Neural cell (in vitro differentiated cells): ENCODE measurements around the gene KCNA3. TPM values are rescaled to one million over a fixed set of nuclear protein-coding genes. Genes with fewer than 3 reads are reported as not detected.

Source experiments
- H2AFZ ChIP-seq: fragments of 200-600, 300-800 bp; sonication (generic), shearing (Covaris generic); 2 replicates; pipeline ENCODE4 v1.6.0; 2014; ENCODE audit warnings: low read depth, mild to moderate bottlenecking, antibody characterized with exemption, low read length, moderate library complexity
- H3F3A ChIP-seq: fragments of 200-600 bp; shearing (Covaris generic); 2 replicates; pipeline ENCODE4 v1.6.1; 2016; ENCODE audit warnings: mild to moderate bottlenecking, moderate library complexity, mixed read lengths, antibody characterized with exemption, low read length; ENCODE audit not compliant: insufficient read depth, poor library complexity, severe bottlenecking
- H3K27ac ChIP-seq: fragments of 200-600, 300-800 bp; sonication (generic), shearing (Covaris generic); 2 replicates; pipeline ENCODE4 v1.5.1; 2014; ENCODE audit warnings: mild to moderate bottlenecking, low read length, moderate library complexity
- H3K27me3 ChIP-seq: fragments of 300-800, 200-600 bp; sonication (generic), shearing (Covaris generic); 2 replicates; pipeline ENCODE4 v1.6.0; 2014; ENCODE audit warnings: mild to moderate bottlenecking, low read depth, low read length, moderate library complexity; ENCODE audit not compliant: insufficient read depth
- H3K36me3 ChIP-seq: fragments of 300-800, 200-600 bp; sonication (generic), shearing (Covaris generic); 2 replicates; pipeline ENCODE4 v1.5.1; 2014; ENCODE audit warnings: mild to moderate bottlenecking, antibody characterized with exemption, low read length, moderate library complexity; ENCODE audit not compliant: insufficient read depth
- H3K4me2 ChIP-seq: fragments of 300-800, 200-600 bp; sonication (generic), shearing (Covaris generic); 2 replicates; pipeline ENCODE4 v1.6.0; 2014; ENCODE audit warnings: mild to moderate bottlenecking, low read length
- H3K4me3 ChIP-seq: fragments of 300-800, 200-600 bp; sonication (generic), shearing (Covaris generic); 2 replicates; pipeline ENCODE4 v1.5.1; 2014; ENCODE audit warnings: mild to moderate bottlenecking, low read length, moderate library complexity
- H3K79me2 ChIP-seq: fragments of 200-600 bp; shearing (Covaris generic); replicated peaks from 2 replicates; pipeline ENCODE4 v1.6.0; 2014; ENCODE audit warnings: mild to moderate bottlenecking, low read length, moderate library complexity; ENCODE audit not compliant: insufficient read depth
- H3K9ac ChIP-seq: fragments of 300-800, 200-600 bp; sonication (generic), shearing (Covaris generic); 2 replicates; pipeline ENCODE4 v1.6.1; 2016; ENCODE audit warnings: mild to moderate bottlenecking, low read length, mixed read lengths
- H3K9me2 ChIP-seq: fragments of 200-600 bp; shearing (Covaris generic); 2 replicates; pipeline ENCODE4 v1.6.1; 2016; ENCODE audit warnings: mild to moderate bottlenecking, low read length, mixed read lengths; ENCODE audit not compliant: insufficient read depth
- H3K9me3 ChIP-seq: fragments of 200-600, 300-800 bp; sonication (generic), shearing (Covaris generic); 2 replicates; pipeline ENCODE4 v1.6.1; 2016; ENCODE audit warnings: mild to moderate bottlenecking, mixed run types, low read length, moderate library complexity, mixed read lengths
- H4K20me1 ChIP-seq: fragments of 200-600 bp; shearing (Covaris generic); 2 replicates; pipeline ENCODE4 v1.6.1; 2016; ENCODE audit warnings: mild to moderate bottlenecking, mixed run types; ENCODE audit not compliant: insufficient read depth
- EP300 ChIP-seq: fragments of 450-650 bp; conservative IDR thresholded peaks from 2 replicates; pipeline ENCODE4 v1.6.1; 2014; ENCODE audit warnings: antibody characterized with exemption, mild to moderate bottlenecking, moderate library complexity; ENCODE audit not compliant: poor library complexity, severe bottlenecking
- EZH2 ChIP-seq: fragments of 200-600, 300-800 bp; shearing (Covaris generic), sonication (generic); IDR thresholded peaks from 2 replicates; pipeline ENCODE4 v1.6.1; 2014; ENCODE audit warnings: antibody characterized with exemption, low read length, borderline replicate concordance, mild to moderate bottlenecking; ENCODE audit not compliant: insufficient read depth, poor library complexity, severe bottlenecking
- MXI1 ChIP-seq: fragments of 450-650 bp; conservative IDR thresholded peaks from 2 replicates; pipeline ENCODE4 v1.6.1; 2014; ENCODE audit warnings: antibody characterized with exemption, mild to moderate bottlenecking; ENCODE audit not compliant: poor library complexity, severe bottlenecking
- POLR2AphosphoS5 ChIP-seq: IDR thresholded peaks from 2 replicates; pipeline ENCODE4 v1.6.1; 2012
- RAD21 ChIP-seq: fragments of 450-650 bp; conservative IDR thresholded peaks from 2 replicates; pipeline ENCODE4 v1.6.1; 2014; ENCODE audit warnings: antibody characterized with exemption, mild to moderate bottlenecking, moderate library complexity
- REST ChIP-seq: IDR thresholded peaks from 2 replicates; pipeline ENCODE4 v1.6.1; 2012; ENCODE audit warnings: borderline replicate concordance
- SMC3 ChIP-seq: fragments of 450-650 bp; conservative IDR thresholded peaks from 2 replicates; pipeline ENCODE4 v1.6.1; 2014; ENCODE audit warnings: antibody characterized with exemption, mild to moderate bottlenecking, moderate library complexity; ENCODE audit not compliant: poor library complexity
- TAF1 ChIP-seq: IDR thresholded peaks from 2 replicates; pipeline ENCODE4 v1.6.1; 2012; ENCODE audit warnings: low read depth
- polyA plus RNA-seq: library from polyadenylated mRNA; depleted of rRNA; stranded (reverse); fragments of >200 nt; gene quantifications from 2 replicates; pipeline ENCODE4 v1.2.3, GENCODE V29; 2014
- TF ChIP-seq, protein P1 (sequence below): fragments of 450-650 bp; IDR thresholded peaks from 2 replicates; pipeline ENCODE4 v1.5.1; 2014; ENCODE audit warnings: antibody characterized with exemption, mild to moderate bottlenecking, moderate library complexity; ENCODE audit not compliant: poor library complexity, severe bottlenecking

Gene KCNA3
- polyA plus RNA-seq, 1 donor from 2014 or later = 5.6 TPM

DNA sequence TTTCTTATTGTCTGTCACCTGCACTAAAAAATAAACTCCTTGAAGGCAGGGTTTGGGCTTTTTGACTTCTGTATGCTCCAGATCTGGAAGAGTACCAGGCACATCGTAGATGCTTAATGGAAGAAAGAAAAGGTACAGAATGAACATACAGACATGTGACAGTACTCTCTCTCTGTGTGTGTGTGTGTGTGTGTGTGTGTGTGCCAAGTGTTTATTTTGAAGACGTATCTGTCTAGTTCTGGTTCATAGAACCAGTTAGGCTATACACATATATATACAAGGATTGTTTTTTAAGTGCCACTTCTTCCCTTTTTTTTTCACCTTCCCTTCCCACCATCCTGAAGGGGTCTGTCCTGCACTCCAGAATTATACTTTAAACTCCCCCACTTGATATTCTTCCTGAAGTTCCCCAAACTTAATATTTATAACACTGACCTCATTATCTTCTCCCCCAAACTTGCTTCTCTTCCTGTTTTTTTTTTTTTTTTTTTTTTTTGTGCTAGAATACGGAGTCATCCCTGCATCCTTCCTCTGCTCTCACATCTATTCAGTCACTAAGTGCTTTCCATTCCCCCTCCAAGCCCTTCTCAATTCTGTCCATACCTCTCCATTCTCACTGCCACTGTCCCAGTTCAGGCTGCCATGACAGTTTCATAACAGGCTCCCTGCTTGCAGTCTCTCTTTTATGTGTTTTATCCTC, 5.4 kb upstream of the KCNA3 start:
- Histone ChIP-seq H4K20me1 (no peaks in the 10 kb centered on the region), H3K79me2 (no peaks in the 10 kb centered on the region), H3K9me3 (no peaks in the 10 kb centered on the region), H3K4me3 (no peak overlapping the region), H3F3A (no peaks in the 10 kb centered on the region), H3K27ac (no peak overlapping the region), H2AFZ (no peak overlapping the region), H3K27me3 (peaks cover 17% of the 10 kb centered on the region), H3K9ac (no peak overlapping the region), H3K9me2 (no peaks in the 10 kb centered on the region), H3K36me3 (no peaks in the 10 kb centered on the region), H3K4me2 (no peak overlapping the region)
- TF ChIP-seq MXI1 (no peak), EZH2 (no peak), EP300 (no peak), REST (no peak), POLR2AphosphoS5 (no peak), TAF1 (no peak), SMC3 (no peak), RAD21 (no peak)
- TF ChIP-seq, protein P1, sequence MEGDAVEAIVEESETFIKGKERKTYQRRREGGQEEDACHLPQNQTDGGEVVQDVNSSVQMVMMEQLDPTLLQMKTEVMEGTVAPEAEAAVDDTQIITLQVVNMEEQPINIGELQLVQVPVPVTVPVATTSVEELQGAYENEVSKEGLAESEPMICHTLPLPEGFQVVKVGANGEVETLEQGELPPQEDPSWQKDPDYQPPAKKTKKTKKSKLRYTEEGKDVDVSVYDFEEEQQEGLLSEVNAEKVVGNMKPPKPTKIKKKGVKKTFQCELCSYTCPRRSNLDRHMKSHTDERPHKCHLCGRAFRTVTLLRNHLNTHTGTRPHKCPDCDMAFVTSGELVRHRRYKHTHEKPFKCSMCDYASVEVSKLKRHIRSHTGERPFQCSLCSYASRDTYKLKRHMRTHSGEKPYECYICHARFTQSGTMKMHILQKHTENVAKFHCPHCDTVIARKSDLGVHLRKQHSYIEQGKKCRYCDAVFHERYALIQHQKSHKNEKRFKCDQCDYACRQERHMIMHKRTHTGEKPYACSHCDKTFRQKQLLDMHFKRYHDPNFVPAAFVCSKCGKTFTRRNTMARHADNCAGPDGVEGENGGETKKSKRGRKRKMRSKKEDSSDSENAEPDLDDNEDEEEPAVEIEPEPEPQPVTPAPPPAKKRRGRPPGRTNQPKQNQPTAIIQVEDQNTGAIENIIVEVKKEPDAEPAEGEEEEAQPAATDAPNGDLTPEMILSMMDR = no peak

DNA sequence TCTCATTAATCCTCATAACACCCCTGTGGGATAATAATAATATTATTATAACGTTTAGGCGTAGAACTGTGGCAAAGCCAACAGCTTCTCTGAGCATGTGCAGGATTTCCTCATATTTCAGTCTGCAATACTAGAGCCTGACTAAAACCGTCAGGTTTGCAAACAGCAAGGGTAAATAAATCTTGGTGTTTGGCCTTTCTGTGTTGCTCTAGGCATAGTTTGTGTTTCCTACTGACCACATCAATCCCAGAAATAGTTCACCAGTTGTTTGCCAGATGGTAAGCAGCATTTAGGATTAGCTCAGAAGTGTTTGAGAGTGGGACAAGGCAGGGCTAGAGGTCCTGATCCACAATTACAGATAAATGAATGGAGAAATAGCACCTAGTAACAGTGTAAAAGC, 2.8 kb upstream of the KCNA3 start:
- H3K27me3 ChIP-seq = peaks cover 17% of the 10 kb centered on the region
- TF ChIP-seq, protein P1 = no peak
- TF ChIP-seq MXI1 = no peak
- TF ChIP-seq EP300 = no peak
- TF ChIP-seq POLR2AphosphoS5 = no peak
- no peak for TF ChIP-seq SMC3
- TF ChIP-seq TAF1 = no peak
- TF ChIP-seq EZH2 = no peak
- TF ChIP-seq REST = no peak
- TF ChIP-seq RAD21 = no peak

More for the DNA sequence above, 2.8 kb upstream of the KCNA3 start:
- Histone ChIP-seq H3K36me3 (no peaks in the 10 kb centered on the region), H3K4me3 (no peak overlapping the region), H3K4me2 (no peak overlapping the region), H2AFZ (no peak overlapping the region), H3K9me2 (no peaks in the 10 kb centered on the region), H3K79me2 (peaks cover 10% of the 10 kb centered on the region), H3F3A (no peaks in the 10 kb centered on the region), H3K27ac (no peak overlapping the region), H3K9ac (no peak overlapping the region), H4K20me1 (no peaks in the 10 kb centered on the region), H3K9me3 (no peaks in the 10 kb centered on the region)
